Measurements from ENCODE around the gene TK2.

The TK2 gene

DNA sequence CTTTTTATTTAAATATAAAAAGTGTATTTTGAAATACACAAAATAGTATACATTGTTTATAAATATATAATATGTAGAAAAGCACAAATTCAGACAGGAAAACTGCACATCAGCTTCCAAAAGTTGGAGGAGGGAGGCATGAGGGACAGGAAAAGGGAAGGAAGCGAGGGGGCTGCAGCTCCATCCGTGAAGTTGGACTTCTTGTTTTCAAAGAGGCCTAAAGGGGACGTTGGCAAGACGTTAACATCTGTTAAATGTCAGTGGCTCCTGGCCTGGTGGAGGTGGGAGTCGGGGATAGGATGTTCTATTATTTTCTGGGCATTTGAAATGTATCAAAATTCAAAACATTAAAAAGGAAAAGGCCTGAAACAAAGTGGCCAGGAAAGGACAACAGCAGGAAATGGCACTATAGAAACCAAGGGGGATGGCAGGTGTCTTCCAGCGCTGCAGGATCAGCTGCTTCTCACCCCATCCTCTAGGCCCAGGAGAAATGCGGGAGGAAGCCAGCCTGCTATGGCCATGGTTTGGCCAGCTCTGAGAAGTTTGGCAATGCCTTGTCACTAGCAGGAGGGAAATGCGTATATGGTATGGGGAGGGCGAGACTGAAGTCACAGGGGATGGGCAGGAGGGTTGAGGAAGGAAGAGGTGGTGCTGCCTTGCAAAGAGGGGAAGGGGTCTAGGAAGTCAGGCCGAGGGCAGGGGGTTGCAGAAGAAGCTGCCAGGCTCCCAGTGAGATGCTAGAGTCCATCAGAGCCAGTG is 35.7 kb upstream of the TK2 start:
- no peak overlapping the region for H3K4me3 ChIP-seq (ENCODE audit: low read depth, low read length)
- no peaks in the 10 kb centered on the region for H3K36me3 ChIP-seq
- H3K27ac ChIP-seq = no peak overlapping the region
- DNase-seq = no peak
- TF ChIP-seq, protein P1, sequence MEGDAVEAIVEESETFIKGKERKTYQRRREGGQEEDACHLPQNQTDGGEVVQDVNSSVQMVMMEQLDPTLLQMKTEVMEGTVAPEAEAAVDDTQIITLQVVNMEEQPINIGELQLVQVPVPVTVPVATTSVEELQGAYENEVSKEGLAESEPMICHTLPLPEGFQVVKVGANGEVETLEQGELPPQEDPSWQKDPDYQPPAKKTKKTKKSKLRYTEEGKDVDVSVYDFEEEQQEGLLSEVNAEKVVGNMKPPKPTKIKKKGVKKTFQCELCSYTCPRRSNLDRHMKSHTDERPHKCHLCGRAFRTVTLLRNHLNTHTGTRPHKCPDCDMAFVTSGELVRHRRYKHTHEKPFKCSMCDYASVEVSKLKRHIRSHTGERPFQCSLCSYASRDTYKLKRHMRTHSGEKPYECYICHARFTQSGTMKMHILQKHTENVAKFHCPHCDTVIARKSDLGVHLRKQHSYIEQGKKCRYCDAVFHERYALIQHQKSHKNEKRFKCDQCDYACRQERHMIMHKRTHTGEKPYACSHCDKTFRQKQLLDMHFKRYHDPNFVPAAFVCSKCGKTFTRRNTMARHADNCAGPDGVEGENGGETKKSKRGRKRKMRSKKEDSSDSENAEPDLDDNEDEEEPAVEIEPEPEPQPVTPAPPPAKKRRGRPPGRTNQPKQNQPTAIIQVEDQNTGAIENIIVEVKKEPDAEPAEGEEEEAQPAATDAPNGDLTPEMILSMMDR (IDR thresholded peaks at IDR 0.05; ENCODE audit: low read depth, low read length) = no peak
- no peaks in the 10 kb centered on the region for H3K9me3 ChIP-seq (ENCODE audit: severe bottlenecking)
- H3K27me3 ChIP-seq (ENCODE audit: insufficient read depth, low read depth, severe bottlenecking) = no peaks in the 10 kb centered on the region

DNA sequence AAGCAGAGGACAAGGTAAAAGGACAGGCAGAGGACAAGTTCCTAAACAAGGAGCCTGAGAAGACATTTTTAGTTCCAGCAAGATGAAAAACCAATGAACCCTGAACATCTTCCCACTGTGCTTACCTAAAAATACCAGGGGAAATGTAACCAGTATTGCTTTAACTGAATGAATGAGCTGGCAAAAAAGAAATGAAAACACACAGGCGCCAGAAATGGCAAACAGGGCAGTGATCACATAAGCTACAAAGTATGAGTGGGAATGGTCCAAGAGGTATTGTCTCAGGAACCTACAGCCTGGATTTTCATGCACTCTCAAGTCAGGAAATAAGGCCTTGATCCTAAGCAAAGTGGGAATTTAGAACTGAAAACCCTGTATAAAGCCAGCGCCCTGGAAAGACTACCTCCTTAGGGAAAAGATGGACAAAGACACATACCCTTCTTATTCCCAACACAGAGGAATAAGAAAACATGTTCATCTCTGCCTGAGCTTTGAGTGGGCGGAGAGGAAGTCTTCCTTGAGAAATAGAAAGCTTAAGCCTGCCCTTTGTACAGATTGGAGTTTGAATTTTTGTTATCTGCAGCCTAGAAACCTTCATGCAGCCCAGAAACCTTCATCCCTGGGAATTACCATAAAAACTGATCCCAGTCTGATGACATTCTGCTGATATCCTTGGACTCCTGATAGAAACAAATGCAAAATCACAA is 31.5 kb upstream of the TK2 start:
- no peak for DNase-seq
- no peak overlapping the region for H3K27ac ChIP-seq
- H3K27me3 ChIP-seq (ENCODE audit: insufficient read depth, low read depth, severe bottlenecking) = no peaks in the 10 kb centered on the region
- TF ChIP-seq, protein P1 (IDR thresholded peaks at IDR 0.05; ENCODE audit: low read depth, low read length) = no peak
- H3K4me3 ChIP-seq (ENCODE audit: low read depth, low read length) = no peak overlapping the region
- H3K36me3 ChIP-seq = no peaks in the 10 kb centered on the region
- H3K9me3 ChIP-seq (ENCODE audit: severe bottlenecking) = no peaks in the 10 kb centered on the region

DNA sequence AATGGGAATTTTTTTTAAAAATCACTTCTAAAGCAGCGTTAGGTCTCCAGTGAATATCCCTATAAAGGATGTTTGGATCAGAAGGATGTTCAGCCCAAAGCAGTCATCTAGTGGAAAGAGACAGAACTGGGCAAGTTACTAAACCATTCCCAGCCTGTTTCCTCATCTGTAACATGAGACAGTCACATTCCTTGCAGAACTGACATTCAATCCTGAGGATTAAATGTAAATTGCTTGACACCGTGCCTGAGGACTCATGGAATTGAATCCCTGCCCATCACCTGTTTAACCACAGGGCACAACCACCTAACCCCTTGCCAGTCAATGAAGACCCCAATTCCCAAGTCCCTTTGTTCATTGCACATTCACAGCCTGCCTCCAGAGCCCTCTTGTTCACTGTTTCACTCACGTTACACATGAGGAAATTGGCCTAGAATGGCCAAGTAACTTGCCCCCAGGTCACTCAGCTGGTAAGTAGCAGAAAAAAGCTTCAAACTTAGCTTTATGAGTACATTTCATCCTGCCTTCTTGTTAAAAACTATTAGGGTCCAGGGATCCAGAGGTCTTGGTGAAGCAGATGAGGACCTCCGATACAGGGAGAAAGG is 30.8 kb upstream of the TK2 start:
- no peaks in the 10 kb centered on the region for H3K27me3 ChIP-seq (ENCODE audit: insufficient read depth, low read depth, severe bottlenecking)
- H3K36me3 ChIP-seq = no peaks in the 10 kb centered on the region
- H3K9me3 ChIP-seq (ENCODE audit: severe bottlenecking) = no peaks in the 10 kb centered on the region
- H3K27ac ChIP-seq = no peak overlapping the region
- TF ChIP-seq, protein P1 (IDR thresholded peaks at IDR 0.05; ENCODE audit: low read depth, low read length) = no peak
- H3K4me3 ChIP-seq (ENCODE audit: low read depth, low read length) = no peak overlapping the region
- no peak for DNase-seq

DNA sequence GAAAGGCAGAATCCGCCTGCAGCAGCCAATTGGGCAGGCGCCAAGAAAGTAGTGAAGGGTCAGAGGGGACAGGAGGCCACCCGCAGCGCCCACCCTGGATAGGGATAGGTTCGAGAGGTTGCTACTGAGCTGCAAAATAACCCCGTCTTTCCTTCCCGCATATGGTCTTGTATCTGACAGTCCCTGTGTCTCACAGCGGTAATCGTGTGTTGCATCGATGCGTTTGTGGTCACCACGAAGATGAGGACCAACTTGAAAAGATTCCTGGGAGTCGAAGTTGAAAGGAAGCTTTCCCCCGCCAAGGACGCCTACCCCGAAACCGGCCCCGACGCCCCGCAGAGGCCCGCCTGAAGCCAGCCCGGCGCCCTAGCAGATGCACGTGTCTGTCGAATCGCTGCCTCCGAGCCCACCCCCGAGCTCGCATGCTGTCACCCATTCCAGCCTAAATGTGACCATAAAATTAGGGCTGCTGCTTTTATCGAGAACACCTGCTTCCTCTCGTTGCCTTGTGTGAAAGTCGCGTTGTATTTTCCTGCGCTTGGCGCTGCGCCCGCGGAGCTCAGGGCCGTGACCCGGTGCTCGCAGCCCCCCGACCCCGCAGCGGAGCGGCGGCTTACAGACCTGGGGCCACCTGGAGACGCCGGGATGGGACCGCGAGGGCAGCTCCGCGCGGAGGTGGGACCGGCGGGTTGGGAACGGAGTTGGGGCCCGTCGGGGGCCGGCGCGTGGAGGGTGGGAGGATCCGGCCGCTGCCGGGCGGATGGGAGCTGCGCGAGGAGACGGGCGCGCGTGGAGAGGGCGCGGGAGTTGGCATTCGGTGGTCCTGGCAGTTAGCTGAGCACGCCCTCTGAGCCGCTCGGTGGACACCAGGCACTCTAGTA is 29.0 kb upstream of the TK2 start, which contains the start of gene CMTM2:
CMTM2 (plus strand) TSS at position 813 of the 881 bp plus-strand sequence. CDS start 145 bp downstream, outside the sequence.
- no peaks in the 10 kb centered on the region for H3K36me3 ChIP-seq
- TF ChIP-seq, protein P1 (IDR thresholded peaks at IDR 0.05; ENCODE audit: low read depth, low read length) = no peak
- H3K27me3 ChIP-seq (ENCODE audit: insufficient read depth, low read depth, severe bottlenecking) = no peaks in the 10 kb centered on the region
- H3K4me3 ChIP-seq (ENCODE audit: low read depth, low read length) = no peak within 1 kb of the TSS
- no peak within 1 kb of the TSS for H3K27ac ChIP-seq
- no peaks in the 10 kb centered on the region for H3K9me3 ChIP-seq (ENCODE audit: severe bottlenecking)
- DNase-seq = no peak

DNA sequence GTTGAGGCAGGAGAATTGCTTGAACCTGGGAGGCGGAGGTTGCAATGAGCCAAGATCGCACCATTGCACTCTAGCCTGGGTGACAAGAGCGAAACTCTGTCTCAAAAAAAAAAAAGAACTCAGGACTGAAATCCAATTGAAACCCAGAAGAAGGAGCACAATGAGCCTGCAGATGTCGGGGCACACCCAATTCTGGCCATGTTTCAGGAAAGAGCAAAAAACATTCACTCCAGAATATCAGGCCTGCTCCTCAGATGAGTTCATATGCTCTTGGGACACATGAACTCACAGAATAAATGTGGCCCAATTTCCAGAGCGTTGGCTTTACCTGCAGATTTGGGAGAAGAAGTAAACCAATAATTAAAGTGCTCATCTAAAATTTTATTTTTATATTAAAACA is 26.4 kb upstream of the TK2 start:
- Histone ChIP-seq H3K4me3 (ENCODE audit: low read depth, low read length) (no peak overlapping the region), H3K27me3 (ENCODE audit: insufficient read depth, low read depth, severe bottlenecking) (no peaks in the 10 kb centered on the region), H3K9me3 (ENCODE audit: severe bottlenecking) (no peaks in the 10 kb centered on the region), H3K27ac (no peak overlapping the region), H3K36me3 (no peaks in the 10 kb centered on the region)
- DNase-seq = no peak
- TF ChIP-seq, protein P1 (IDR thresholded peaks at IDR 0.05; ENCODE audit: low read depth, low read length) = no peak

Data from WERI-Rb-1 (cell line).